NCI-H187 treated with DMSO at 0.1 percent for 48 hours (cell line): ENCODE results near the gene TAF12.
"Not testable (repeated sequence)": the region's sequence is repeated elsewhere in the genome, so short reads cannot be mapped to it uniquely, and the experiment has no call there.

ENCODE experiments used
- DNase-seq: peaks from one replicate; lab custom pipeline; 2025; lab: John Stamatoyannopoulos, UW

The TAF12 gene

GRCh38 chr1:28644494-28644893 lies 1.6 kb upstream of the TAF12 start:
- no peak for DNase-seq

DNA sequence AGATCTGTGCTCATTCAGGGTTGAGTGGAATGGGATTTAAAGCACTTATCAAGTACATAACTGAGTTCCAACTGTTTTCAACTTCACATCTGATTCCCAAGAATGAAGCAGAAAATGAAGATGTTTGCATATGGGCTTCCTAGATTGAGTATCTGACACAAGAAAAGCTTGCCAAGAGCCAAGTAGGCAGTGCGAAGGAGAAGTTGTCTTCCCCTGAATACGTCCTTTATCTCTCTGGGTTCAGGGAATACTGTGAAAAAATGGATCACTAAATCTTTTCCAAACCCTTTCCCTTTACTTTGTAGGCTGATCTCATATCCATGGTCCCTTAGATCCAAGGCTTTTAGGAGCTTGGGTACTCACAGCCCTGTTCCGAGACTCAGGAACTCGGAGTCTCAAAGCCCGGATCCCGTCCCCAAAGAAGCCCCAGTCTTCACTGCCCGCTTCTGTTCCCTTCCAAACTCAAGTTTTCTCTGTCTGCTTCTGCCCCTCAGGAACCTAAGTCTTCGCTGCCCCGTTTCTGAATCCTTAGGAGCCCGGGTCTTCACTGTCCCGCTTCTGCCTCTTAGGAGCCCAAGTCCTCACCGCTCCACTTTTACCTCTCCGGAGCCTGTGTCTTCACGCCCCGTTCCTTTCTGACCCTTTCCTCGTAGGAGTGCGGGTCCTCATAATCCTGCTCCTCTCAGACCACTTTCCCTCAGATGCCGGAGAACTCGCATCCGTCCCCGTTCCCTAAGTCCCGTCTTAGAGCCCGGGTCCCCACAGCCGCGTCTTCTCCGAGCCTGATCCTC lies 616 bp downstream of the TAF12 start:
- no peak for DNase-seq

DNA sequence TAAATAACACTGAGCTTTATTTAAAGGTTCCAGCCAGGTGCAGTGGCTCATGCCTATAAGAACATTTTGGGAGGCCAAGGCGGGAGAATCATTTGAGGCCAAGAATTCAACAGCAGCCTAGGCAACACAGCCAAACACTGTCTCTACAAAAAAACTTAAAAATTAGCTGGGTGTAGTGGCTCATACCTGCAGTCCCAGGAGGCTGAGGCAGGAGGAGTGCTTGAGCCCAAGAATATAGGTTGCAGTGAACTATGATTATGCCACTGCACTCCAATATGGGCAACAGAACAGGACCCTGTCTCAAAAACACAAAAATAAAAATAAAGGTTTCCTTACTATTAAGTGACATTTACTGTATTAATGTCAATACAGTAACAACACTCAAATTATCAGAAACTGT lies 2.1 kb downstream of the TAF12 start:
- no peak for DNase-seq

DNA sequence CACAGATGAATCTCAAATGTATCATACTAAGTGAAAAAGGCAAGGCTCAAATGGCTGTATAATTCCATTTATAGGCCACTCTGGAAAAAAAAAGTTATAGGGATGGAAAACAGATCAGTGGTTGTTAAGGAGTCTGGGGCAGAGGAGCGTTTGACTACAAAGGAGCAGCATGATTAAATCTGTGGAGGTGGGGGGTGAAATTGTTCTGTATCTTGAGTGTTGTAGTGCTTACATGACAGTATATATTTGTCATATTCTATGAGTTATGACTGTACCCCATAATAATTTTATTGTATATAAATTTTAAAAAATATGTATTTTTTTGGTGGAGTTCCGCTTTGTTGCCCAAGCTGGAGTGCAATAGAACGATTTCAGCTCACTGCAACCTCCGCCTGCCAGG lies 10.3 kb downstream of the TAF12 start:
- DNase-seq, result no peak

GRCh38 chr1:28631713-28632112 lies 11.2 kb downstream of the TAF12 start:
- DNase-seq, result no peak

GRCh38 chr1:28613175-28613574 lies 29.7 kb downstream of the TAF12 start:
- DNase-seq, result no peak

GRCh38 chr1:28606771-28607170 lies 36.1 kb downstream of the TAF12 start:
- DNase-seq, result no peak

DNA sequence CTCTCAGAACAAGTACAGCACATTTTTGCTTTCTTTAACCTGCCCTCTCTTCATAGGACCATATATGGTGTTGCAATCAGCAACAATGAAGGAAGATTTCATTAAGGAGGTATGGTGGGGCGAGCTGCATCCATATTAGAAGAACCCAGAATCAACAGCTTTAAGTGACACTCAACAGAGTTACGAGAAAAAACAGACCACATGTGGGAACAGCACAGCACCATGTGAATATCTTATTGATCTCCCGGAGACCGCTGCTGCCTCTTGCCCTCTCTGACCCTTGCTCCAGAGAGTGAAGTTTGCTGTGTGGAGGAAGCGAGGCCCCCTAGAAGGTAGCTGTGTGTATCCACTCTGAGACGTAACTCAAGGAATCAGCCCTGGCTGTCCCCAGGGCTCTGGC lies 37.9 kb downstream of the TAF12 start:
- DNase-seq, result no peak

GRCh38 chr1:28604411-28604810 lies 38.5 kb downstream of the TAF12 start:
- no peak for DNase-seq

- no peak for DNase-seq
These were observed 40.1 kb downstream of the TAF12 start for GRCh38 chr1:28602536-28603439.

DNA sequence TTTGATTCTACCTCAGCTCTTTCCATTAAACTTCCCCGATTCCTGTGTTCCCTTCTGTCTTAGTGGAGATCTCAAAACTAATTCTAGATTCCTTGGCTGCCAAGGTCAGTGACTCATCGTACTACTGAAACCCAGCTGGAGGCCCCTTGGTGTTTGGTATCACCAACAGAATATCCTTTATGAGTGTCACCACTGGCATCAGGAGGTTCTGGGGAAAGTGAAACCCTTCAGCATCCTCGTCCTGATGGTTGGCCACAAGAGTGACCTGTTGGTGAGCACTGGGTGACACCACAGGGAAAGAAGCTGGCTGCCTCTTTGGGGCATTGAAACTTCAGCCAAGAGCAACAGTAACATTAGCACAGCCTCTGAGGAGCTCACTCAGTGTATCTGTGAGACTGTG lies 41.2 kb downstream of the TAF12 start:
- no peak for DNase-seq

DNA sequence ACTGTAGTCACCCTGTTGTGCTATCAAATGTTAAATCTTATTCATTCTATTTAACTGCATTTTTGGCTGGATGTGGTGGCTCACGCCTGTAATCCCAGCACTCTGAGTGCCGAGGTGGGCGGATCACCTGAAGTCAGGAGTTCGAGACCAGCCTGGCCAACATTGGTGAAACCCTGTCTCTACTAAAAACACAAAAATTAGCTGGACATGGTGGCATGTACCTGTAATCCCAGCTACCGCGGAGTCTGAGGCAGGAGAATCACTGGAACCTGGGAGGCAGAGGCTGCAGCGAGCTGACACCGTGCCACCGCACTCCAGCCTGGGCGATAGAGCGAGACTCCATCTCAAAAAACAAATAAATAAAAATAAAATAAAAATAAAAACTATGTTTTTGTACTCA lies 46.6 kb downstream of the TAF12 start:
- not testable (repeated sequence) for DNase-seq

GRCh38 chr1:28595412-28596191 lies 47.3 kb downstream of the TAF12 start:
- no peak for DNase-seq

GRCh38 chr1:28594686-28595411 lies 48.0 kb downstream of the TAF12 start:
- not testable (repeated sequence) for DNase-seq

DNA sequence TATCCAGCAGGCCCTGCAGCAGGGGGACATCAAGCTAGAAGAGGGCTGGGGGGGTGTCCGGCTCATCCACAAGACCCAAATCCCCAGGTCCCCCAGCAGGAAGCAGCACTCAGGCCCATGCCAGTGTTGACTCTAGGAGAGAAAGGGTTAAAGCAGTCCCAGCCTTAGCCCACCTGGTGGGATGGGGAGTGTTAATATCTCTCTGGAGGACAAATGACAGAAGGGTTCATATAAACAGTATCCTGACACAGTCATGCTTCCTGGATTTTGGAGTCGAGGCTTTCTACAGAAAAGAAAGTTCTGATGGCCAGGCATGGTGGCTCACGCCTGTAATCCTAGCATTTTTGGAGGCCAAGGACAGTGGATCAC lies 48.9 kb downstream of the TAF12 start:
- DNase-seq, result not testable (repeated sequence)

DNA sequence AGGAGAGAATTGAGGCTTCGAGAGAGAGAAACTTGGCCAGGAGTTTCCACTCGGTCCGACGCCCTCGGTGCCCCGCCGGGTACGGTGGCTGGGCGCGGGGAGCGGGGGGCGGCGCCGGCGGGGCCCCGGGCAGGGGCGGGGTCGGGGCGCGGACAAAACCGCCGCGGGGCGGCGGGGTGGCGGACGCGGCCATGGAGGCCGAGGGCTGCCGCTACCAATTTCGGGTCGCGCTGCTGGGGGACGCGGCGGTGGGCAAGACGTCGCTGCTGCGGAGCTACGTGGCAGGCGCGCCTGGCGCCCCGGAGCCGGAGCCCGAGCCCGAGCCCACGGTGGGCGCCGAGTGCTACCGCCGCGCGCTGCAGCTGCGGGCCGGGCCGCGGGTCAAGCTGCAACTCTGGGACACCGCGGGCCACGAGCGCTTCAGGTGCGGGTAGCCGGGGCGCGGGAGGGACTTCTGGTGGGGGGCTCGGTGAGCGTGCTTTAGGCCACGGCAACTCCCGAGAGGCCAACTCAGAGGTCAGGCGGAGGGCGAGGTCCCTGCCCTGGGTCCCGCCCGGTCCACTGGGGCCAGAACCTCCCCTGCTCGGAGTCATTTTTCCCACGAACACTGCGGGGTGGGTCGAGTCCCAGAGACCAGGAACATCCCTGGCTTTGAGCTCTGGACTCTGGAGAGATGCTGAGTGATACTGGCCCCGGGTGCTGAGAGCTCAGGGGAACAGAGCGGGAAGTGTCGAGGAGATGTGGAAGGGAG lies 50.4 kb downstream of the TAF12 start:
- DNase-seq, result no peak

DNA sequence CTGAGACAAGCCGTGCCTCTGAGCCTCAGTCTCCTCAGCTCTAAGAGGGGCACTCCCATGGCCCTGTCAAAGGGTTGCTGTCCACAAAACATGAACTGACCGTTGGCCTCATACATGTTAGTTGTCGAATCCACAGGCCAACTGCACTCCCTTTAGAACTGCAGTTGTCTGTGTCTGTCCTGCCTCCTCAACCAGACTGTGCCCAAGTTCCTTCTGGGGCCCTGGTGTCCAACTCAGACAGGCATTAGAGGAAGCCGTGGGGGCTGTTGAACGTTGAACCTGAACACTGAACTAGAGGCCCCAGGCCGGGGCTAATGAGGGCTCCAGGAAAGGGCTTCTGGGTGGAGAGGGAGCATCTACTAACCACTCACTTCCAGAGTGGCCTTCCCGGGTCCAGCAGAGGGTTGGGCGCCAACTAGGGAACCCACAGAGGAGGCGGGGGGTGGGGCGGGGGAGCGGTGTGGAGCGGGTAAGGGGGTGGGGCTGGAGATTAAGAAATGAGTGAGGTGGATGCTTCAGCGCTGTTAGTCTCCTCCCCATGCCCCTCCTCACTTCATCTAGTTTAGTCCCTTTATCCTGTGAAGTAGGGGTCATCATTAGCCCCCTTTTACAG lies 51.1 kb downstream of the TAF12 start, which contains the start of gene RAB42:
RAB42 (plus strand) TSS at position 558 of the 613 bp plus-strand sequence. CDS start 247 bp downstream, outside the sequence.
- DNase-seq, result no peak

- not testable (repeated sequence) for DNase-seq
These were observed 56.1 kb downstream of the TAF12 start for GRCh38 chr1:28586585-28587391.

DNA sequence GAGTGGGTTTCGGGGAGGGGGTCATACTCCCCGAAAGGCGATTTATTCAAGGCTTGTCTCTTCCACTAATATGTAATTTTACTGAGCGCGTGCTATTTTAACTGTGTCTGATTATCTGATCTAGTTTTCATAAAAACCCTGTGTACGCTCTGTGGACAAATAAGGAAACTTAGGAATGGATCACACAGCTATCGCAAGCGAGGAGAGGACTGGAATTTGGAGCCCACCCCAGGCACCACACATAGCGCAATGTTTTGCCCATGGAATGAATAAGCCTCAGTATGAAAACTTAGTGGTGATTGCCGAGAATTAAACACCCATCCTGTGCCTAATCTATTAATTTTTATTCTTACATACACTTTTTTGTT lies 60.6 kb downstream of the TAF12 start:
- DNase-seq, result no peak
